ENCODE results near the gene KCNAB2. TPM values are rescaled to one million over a fixed set of nuclear protein-coding genes. Genes with fewer than 3 reads are reported as not detected.

KCNAB2 gene
- total RNA-seq, 2 experiments from 2014 or later, result 290 to 299 TPM

DNA sequence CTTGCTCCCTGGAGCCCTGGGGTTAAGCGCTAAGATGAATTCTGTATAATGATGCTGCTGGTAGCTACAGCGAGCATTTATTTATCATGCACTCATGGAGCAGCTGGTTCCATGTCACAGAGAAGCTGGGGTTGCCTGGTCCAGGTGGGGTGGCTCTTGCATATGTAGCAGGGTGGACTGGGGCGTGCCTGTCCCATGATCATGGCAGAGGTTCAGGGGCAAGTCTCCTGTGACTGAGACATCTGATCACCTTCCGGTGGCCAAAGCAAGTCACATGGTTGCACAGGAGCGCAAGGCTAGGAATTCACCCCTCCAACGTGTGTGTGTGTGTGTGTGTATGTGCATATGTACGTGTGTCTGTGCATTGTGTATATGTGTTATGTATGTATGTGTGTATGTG, 15.6 kb upstream of the KCNAB2 start:
- ChIA-PET POLR2A (no interaction called here), CTCF (interaction anchor here (0.7 kb wide), 1 partner anchor 12 kb away, joined by 3 read pairs; no protein-coding TSS in a partner anchor)
- no peak for ATAC-seq
- Mint-ChIP-seq H3K9me3 (no peaks in the 10 kb centered on the region), H3K4me3 (peak overlapping the region; percentile 97), H3K4me1 (ENCODE audit: low read depth) (peaks cover 69% of the 10 kb centered on the region), H3K27ac (peak overlapping the region; percentile 68), H3K27me3 (no peaks in the 10 kb centered on the region), H3K36me3 (ENCODE audit: low read depth) (peaks cover 72% of the 10 kb centered on the region)
- intact Hi-C loops (cut with micrococcal nuclease), result no loop called here
- TF ChIP-seq, protein P1, sequence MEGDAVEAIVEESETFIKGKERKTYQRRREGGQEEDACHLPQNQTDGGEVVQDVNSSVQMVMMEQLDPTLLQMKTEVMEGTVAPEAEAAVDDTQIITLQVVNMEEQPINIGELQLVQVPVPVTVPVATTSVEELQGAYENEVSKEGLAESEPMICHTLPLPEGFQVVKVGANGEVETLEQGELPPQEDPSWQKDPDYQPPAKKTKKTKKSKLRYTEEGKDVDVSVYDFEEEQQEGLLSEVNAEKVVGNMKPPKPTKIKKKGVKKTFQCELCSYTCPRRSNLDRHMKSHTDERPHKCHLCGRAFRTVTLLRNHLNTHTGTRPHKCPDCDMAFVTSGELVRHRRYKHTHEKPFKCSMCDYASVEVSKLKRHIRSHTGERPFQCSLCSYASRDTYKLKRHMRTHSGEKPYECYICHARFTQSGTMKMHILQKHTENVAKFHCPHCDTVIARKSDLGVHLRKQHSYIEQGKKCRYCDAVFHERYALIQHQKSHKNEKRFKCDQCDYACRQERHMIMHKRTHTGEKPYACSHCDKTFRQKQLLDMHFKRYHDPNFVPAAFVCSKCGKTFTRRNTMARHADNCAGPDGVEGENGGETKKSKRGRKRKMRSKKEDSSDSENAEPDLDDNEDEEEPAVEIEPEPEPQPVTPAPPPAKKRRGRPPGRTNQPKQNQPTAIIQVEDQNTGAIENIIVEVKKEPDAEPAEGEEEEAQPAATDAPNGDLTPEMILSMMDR (IDR thresholded peaks at IDR 0.05), result no peak
- no peak for DNase-seq

DNA sequence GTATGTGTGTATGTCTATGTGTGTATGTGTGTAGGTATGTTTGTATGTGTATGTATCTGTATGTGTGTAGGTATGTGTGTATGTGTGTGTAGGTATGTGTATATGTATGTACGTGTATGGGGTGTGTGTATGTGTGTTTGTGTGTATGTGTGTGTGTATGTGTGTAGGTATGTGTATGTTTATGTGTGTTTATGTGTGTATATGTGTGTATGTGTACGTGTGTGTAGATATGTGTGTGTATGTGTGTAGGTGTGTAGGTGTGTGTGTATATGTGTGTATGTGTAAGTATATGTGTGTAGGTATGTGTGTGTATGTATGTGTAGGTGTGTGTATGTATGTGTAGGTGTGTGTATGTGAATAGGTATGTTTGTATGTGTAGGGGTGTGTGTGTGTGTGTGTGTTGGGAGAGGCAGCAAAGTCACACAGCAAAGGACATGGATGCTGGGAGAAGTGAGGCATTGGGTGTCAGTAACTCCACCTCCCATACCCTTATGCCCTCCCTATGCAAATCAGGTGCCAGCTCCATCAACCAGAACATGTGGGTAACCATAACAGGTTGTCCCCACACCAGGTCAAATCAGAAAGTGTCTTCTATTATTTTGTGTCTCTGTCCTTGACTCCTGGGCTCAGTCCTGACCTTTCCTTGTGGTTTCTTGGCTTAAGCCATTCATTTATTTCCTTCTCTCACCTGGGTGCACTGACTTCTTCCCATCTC, 15.0 kb upstream of the KCNAB2 start:
- POLR2A ChIA-PET, result interaction anchor here (0.7 to 1.2 kb wide), 2 partner anchors 15 to 153 kb away, joined by 3 to 4 read pairs; no protein-coding TSS in a partner anchor
- Mint-ChIP-seq H3K36me3 (ENCODE audit: low read depth) (peaks cover 77% of the 10 kb centered on the region), H3K27me3 (no peaks in the 10 kb centered on the region), H3K27ac (peak overlapping the region; percentile 68), H3K4me3 (peak overlapping the region; percentile 97), H3K9me3 (no peaks in the 10 kb centered on the region), H3K4me1 (ENCODE audit: low read depth) (peaks cover 70% of the 10 kb centered on the region)
- DNase-seq (no peak), ATAC-seq (no peak)
- TF ChIP-seq, protein P1 (IDR thresholded peaks at IDR 0.05), result no peak
- intact Hi-C loops (cut with micrococcal nuclease), result no loop called here
- CTCF ChIA-PET, result no interaction called here

DNA sequence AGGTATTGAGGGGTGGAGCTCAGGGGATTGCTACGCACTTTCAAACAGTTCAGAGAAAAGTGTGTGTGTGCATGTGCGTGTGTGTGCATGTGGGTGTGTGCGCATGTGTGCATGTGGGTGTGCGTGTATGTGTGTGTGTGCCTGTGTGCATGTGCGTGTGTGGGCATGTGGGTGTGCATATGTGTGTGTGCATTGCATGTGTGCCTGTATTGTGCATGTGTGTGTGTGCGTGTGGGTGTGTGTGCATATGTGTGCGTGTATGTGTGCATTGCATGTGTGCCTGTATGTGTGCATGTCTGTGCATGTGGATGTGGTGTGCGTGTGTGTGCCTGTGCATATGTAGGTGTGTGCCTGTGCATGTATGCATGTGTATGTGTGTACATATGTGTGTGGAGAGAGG, 12.6 kb upstream of the KCNAB2 start:
- CTCF ChIA-PET, result interaction anchor here (0.7 to 2.9 kb wide), 3 partner anchors 8 to 521 kb away, joined by 3 to 12 read pairs (median 3); no protein-coding TSS in a partner anchor
- intact Hi-C loops (cut with micrococcal nuclease), result no loop called here
- DNase-seq, result no peak
- Mint-ChIP-seq H3K4me1 (ENCODE audit: low read depth) (peaks cover 87% of the 10 kb centered on the region), H3K4me3 (no peak overlapping the region), H3K27me3 (no peaks in the 10 kb centered on the region), H3K27ac (no peak overlapping the region), H3K9me3 (no peaks in the 10 kb centered on the region), H3K36me3 (ENCODE audit: low read depth) (peaks cover 69% of the 10 kb centered on the region)
- POLR2A ChIA-PET, result interaction anchor here (1.1 kb wide), 1 partner anchor 9 kb away, joined by 3 read pairs; no protein-coding TSS in a partner anchor
- no peak for ATAC-seq
- TF ChIP-seq, protein P1 (IDR thresholded peaks at IDR 0.05), result no peak

DNA sequence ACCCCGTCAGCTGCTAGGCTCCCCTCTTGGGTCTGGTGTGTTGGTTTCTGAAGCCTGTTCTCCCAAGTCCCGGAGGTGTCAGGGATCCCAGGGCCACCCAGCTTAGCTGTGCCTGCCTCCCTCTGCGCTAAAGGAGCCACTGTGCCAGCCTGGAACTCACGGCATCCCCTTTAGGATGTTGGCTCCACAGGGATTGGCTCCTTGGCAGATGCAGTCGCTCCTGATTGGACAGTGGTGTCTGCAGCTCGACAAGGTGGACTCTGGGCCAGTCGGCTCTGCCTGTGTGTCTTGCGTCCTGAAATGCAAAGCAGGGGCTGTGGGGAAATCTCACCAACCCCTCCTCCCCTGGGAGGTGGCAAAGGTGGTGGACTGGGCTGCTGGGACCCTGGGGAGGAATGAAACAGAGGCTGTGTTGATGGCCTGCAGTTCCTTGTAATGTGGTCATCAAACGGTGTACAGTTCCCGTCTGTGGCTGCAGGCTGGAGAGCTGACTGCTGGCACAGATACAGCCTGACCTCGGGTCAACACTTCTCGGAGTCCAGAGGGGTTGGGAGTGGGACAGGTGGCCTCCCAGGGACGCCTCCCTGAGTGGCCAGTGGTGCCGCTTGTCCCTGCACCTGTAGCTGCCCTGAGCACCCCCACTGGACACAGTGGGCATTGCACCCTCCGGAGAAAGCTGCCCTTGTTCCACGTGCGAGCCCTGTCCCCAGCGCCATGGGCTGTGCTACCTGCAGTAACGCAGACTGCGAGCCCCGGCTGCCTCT, 11.5 kb upstream of the KCNAB2 start:
- Mint-ChIP-seq H3K9me3 (no peaks in the 10 kb centered on the region), H3K27ac (no peak overlapping the region), H3K27me3 (no peaks in the 10 kb centered on the region), H3K4me3 (no peak overlapping the region), H3K4me1 (ENCODE audit: low read depth) (peaks cover 78% of the 10 kb centered on the region), H3K36me3 (ENCODE audit: low read depth) (peaks cover 64% of the 10 kb centered on the region)
- CTCF ChIA-PET, result interaction anchor here (0.6 to 2.9 kb wide), 5 partner anchors 9 to 151 kb away, joined by 3 to 12 read pairs (median 4); no protein-coding TSS in a partner anchor
- intact Hi-C loops (cut with micrococcal nuclease), result no loop called here
- peak; percentile 70 for ATAC-seq
- POLR2A ChIA-PET, result interaction anchor here (1.5 kb wide), 2 partner anchors 9 to 17 kb away, joined by 4 read pairs; no protein-coding TSS in a partner anchor
- peak; percentile 54 for DNase-seq
- TF ChIP-seq, protein P1 (IDR thresholded peaks at IDR 0.05), result peak; percentile 65

Data from activated CD8-positive, alpha-beta T cell treated with anti-CD3 and anti-CD28 coated beads for 36 hours (primary cell).